ENCODE results near the gene SLC37A1.

DNA sequence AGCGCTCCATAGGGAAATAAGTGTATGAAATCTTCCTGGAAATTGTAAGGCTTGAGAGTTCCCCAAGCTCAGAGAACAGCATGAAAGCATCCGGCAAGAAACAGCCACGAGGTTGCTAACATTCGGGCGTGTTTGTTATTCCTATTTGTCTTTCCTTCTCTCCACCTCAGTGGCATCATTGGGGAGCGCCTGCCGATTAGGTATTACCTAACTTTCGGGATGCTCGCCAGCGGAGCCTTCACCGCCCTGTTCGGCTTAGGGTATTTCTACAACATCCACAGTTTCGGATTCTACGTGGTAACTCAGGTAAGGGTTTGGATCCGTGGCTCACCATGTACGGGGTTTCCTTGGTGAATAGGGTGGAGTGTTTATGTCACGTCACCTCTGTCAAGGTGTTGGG lies 25.7 kb downstream of the SLC37A1 start:
- TF ChIP-seq, protein P1, sequence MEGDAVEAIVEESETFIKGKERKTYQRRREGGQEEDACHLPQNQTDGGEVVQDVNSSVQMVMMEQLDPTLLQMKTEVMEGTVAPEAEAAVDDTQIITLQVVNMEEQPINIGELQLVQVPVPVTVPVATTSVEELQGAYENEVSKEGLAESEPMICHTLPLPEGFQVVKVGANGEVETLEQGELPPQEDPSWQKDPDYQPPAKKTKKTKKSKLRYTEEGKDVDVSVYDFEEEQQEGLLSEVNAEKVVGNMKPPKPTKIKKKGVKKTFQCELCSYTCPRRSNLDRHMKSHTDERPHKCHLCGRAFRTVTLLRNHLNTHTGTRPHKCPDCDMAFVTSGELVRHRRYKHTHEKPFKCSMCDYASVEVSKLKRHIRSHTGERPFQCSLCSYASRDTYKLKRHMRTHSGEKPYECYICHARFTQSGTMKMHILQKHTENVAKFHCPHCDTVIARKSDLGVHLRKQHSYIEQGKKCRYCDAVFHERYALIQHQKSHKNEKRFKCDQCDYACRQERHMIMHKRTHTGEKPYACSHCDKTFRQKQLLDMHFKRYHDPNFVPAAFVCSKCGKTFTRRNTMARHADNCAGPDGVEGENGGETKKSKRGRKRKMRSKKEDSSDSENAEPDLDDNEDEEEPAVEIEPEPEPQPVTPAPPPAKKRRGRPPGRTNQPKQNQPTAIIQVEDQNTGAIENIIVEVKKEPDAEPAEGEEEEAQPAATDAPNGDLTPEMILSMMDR (IDR thresholded peaks at IDR 0.05; ENCODE audit: insufficient read depth, low read length, poor library complexity, severe bottlenecking): no peak
- no peak for TF ChIP-seq EZH2phosphoT487 (conservative IDR thresholded peaks at IDR 0.05; ENCODE audit: low read length)
